GM18502 (cell line): ENCODE measurements around the gene STRN3.
A peak's percentile ranks its signal among the peaks of the same experiment; 100 is the strongest.
"Not testable (repeated sequence)": the region's sequence is repeated elsewhere in the genome, so short reads cannot be mapped to it uniquely, and the experiment has no call there.

ENCODE experiments used
- ATAC-seq: cut with Tn5 transposase; IDR thresholded peaks from one replicate; pipeline ENCODE4 v1.9.1; 2021; ENCODE audit warnings: mild to moderate bottlenecking; ENCODE audit not compliant: unreplicated experiment, poor library complexity

STRN3 gene

DNA sequence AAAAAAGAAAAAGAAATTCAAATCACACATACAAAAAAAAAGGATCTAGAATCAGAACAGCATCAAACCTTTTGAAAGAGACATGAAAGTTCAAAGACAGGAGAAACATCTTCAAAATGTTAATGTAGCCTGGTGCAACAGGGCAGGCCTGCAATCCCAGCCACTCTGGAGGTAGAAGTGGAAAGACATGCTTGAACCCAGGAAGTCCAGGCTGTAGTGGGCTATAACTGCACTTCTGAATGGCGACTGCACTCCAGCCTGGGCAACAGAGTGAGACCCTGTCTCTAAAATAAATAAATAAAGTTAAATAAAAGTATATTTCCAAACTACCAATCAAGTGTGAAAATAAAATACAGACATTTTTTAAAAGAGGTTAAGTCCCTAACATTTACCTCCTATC, 19.5 kb downstream of the STRN3 start:
- no peak for ATAC-seq

DNA sequence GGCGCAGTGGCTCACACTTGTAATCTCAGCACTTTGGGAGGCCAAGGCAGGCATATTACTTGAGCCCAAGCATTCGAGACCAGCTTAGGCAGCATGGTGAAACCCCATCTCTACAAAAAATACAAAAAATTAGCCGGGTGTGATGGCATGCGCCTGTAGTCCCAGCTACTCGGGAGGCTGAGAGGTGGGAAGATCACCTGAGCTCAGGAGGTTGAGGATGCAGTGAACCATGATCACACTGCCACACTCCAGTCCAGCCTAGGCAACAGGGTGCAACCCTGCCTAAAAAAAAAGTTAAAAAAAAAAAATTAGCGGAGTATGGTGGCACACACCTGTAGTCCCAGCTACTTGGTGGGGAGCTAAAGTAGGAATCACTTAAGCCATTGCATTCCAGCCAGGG, 22.2 kb downstream of the STRN3 start:
- ATAC-seq = not testable (repeated sequence)

DNA sequence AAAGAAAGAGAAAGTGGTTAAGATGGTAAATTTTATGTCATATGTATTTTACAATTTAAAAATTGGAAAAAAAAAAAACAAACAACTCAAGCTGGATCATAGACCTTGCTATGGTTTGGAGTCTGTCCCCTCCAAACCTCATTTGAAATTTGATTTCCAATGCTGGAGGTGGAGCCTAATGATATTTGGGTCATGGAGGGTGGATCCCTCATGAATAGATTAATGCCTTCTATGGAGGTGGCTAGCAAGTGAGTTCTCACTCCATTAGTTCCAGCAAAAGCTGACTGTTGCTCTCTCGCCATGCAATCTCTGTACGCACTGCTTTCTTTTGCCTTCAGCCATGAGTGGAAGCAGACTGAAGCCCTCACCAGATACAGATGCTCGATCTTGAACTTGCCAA, 22.9 kb downstream of the STRN3 start:
- no peak for ATAC-seq

DNA sequence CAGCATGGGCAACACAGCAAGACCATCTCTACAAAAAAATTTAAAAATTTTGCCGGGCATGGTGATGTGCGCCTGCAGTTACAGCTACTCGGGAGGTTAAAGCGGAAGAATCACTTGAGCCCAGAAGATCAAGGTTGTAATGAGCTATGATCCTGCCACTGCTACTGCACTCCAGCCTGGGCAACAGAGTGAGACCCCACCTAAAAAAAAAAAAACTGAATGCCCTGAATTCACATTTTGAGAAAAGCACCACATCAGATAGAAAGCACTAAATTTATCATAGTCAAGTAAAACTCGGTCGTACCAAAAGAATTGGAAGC, 24.9 kb downstream of the STRN3 start:
- no peak for ATAC-seq

DNA sequence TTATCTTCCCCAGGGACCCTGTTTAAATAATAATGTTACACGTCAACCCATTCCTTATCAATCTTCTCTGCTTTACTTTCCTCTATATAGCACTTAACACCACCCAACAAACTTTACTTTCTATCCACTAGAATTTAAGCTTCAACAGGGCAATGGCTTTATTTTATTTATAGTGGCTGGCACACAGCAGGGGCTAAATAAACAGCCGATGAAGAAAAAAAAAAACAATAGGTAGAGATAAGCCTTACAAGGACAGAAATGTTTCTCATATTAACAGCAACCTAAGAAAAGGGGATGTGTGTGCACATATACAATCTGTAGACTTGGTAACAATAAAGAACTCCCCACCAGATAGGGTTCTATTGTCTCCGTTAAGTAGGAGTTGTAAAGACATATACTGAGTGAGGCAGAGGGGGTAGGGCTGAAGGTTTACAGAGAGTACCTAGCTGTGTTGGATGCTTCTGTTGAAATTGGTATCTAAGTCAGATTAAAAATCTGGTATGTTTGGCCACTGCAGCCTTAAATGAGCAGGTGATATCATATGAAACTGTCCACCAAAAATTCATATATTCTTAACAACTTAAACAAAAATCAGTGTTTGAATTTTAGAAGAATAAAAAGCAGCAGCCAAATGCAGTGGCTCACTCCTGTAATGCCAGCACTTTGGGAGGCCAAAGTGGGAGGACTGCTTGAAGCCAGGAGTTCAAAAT, 25.4 kb downstream of the STRN3 start:
- ATAC-seq = no peak

DNA sequence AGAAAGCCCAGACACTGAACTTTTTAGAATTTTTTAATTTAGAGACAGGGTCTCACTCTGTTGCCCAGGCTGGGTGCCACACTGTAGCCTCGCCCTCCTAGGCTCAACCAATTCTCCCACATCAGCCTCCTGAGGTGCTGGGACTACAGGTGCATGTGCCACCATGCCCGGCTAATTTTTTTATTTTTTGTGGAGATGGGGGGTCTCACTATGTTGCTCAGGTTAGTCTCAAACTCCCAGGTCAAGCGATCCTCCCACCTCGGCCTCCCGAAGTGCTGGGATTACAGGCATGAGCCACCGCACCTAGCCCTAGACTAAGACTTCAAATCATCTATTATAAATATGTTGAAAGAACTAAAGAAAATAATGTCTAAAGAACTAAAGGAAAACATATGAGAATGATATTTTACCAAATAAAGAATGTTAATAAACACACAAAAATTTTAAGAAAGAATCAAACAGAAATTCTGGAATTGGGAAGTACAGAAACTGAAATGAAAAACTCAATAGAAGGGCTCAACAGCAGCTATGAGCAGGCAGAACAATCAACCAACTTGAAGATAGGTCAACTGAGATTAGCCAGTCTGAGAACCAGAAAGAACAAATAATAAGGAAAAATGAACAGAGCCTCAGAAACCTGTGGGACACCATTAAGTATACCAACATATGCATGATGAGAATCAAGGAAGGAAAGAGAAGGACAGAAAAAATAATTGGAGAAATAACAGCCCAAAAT, 27.0 kb downstream of the STRN3 start:
- no peak for ATAC-seq

DNA sequence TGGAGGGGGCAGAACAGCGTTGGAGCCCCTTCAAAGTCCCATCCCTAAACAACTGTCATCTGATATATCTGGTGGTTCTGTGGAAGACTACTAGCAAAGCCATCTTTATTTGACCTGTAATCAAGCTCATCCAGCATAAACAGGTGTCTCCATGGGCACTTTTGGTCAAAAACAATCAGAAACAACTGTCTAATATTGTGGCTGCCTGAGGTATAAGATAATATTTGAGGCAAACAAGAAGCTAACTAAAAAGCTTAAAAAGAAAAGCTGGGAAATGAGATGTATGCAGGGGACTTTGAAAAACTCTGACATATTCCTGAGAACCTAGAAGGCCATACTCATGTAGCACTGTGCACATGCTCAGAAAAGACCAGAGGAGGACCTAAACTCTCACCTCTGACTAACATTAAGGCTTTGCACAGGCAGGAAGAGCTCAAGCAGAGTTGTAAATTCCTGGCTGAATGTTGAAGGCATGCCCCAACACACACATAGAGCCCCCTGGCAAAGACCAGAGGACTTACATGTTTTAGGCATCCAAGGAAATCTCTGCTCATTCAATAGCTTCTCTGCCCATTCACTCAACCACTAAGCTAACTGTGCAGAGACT, 28.0 kb downstream of the STRN3 start:
- no peak for ATAC-seq

DNA sequence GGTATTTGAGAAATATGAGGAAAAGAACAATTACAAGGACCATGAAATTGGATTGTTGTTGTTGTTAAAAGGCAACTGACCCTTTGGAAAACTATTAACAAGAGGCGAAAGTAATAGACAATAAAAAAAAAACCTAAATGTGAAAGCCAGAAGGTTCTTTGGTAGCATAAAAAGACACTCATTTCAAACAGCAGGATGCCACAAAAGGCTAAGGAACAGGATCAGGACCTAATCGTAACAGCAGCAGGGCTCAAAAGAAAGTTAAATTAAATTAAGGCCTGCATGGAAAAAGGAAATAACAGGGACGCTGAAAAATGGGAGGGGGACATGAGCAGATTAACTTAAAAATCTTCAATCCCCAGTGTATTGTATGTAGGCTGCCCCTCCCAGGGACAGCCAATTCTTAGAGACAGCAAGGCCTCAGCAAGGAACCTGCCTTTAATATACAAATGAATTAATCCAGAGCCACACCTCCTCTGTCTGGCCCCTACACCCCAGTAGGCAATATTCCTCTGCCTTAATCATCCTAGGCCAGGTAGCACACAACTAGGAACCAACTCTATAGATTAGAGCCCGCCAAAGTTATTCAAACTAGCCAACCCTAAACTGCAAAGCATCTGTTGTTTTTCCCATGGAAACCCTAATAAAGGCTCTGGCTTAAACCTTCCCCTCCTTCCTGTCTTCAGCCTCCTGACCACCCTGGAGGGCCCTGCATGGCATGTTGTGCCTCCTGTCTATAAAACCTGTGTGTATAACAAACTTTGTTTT, 29.1 kb downstream of the STRN3 start:
- no peak for ATAC-seq

DNA sequence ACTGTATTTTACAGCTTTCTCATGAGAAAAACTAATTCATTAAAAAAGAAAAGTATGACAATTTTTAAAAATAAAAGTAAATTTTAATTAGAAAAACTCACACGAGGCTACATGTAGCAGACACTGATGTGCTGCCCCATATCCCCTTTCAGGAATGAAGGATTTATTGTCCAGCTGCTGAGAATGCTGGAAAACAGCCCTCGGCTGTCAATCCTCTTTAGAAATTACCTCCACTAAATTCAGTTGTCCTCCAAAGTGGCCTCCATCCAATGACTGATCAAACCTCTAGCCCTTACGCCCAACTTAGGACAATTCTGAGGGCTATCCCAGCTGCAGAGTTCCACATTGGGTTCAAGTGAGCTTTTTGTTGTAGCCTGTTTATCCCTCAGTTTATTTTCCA, 30.5 kb downstream of the STRN3 start:
- no peak for ATAC-seq

DNA sequence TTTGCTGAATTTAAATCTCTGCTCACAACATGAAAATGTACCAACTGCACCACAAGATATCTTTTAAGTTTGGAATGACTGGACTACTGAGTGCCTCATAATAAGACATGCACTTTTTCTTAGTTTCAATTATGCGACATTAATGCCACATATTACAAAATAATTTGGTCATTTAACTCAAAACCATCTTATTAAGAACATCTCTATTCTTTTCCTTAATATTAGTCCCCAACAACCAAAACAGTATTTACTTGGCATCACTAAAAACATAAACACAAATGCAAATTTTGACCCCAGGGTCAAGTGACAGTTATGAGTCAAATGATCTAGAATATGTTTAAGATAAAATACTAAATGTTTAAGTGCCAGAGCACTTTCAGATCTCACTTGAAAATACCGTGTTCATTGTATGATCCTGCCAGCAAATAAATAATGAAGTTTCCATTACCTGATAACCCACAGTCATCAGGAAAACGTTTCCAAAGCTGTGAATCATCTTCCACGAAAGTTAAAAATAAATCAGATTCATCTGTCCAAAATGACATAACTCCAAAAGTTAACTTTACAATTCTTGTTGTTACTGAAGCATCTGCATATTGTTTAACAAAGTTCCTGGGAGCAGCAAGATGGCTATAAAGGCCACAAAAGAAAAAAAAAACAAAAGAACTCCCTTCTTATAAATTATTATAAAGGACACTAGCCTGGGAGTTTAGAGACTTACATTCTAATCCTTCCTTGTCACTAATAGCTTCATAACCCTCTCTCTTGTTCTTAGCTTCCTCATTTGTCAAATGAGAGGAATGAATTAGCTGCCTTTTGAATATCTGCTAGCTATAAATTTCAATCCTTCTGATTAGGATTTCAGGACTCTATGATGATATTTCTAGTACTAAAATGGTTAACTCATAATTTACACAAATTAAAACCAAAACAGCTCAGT, 31.2 kb downstream of the STRN3 start:
- ATAC-seq = peak; percentile 84

DNA sequence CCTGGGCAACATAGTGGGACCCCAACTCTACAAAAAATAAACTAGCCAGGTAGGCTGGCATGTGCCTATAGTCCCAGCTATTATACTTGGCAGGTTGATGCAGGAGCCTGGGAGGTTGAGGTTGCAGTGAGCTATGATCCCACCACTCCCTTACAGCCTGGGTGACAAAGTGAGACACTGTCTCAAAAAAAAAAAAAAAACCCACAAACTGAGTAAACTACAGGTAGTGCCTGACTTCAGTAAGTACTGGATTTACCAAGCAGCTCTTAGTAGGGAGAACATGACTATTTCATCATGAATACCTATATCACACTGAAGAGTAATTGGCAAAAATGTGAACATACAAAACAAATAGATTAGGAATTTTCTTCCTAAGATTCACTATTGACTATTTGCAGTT, 33.1 kb downstream of the STRN3 start:
- no peak for ATAC-seq

DNA sequence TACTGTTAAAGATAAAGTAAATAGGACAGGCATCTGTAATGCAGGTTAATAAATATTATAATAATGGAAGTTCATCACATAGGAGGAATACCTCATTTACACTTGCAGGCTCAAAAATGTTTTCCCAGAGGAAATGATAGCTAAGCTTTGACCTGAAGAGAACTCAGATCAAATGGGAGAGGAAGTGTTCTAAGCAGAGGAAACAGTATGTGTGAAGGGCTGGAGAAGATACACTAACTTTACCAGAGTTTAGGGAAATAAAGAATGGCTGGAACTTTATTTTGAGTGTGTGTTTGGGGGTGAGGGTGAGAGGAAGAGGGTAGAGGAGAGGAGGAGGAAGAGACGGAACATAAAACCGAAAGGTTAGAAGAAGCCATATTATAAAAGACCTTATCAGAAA, 34.8 kb downstream of the STRN3 start:
- no peak for ATAC-seq

DNA sequence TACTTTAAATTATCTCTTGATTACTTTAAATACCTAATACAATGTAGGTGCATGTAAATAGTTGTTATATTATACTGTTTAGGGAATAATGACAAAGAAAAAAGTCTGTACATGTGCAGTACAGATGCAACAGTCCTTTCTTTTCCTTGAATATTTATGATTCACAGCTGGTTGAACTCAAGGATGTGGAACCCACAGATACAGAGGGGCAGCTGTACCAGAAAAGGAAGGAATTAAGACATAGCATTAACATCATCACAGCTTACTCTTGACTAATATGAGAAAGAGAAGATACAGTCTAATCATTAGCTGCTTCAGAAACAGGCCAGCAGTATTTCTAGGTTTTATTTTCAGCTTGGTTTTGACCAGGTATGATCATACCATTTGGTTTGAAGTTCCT, 35.4 kb downstream of the STRN3 start:
- no peak for ATAC-seq

DNA sequence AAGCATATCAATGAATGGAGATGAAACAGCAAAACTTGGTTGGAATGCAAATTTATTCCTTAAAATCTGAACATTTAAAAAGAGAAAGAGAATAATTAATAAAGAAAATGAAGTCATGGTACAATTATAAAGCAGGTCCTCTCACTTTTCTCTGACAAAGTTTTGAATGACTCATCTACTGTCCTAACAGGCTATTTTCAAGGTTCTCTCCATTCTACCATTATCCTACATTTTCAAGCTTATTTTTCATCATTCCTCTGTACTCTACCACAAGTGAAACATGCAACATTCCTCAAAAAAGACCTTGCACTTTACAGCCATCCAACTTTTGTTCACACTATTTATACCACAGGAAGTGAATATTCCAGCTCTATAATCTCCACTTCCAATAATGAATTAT, 37.7 kb downstream of the STRN3 start:
- ATAC-seq = no peak

DNA sequence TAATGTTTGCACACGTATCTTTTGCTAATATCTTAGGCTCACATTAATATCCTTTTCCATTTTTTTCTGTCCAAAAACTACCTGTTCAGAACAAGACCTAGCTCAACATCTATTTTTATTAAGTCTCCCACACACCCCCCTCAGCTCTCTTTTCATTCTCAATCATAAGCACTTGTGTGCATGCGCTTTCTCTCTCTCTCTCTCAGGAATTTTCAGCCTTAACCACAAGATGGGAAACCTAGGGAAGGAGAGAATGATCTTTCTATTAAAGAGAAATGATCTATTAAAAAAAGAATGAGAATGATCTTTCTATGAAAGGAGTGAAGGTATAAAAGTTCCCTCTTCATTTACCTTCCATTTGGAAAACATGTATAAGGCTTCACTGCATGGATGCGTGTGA, 40.4 kb downstream of the STRN3 start:
- ATAC-seq = no peak

DNA sequence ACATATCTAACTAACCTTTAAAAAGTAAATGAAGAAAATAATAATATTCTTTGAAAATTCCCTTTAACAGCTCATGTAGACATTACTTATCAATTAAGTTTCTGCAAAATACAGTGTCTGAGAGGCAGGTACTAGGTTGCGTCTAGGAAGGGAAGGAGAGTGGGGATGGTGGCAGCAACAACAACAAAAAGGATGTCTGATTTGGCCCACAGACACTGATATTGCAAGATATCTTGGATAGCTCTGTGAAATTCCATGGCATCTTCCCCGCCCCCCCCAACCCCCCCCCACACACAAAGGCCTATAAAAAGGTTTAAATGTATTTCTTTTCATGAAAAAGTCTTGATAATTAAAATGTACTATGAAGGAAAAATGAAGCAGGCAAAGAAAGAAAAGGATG, 42.3 kb downstream of the STRN3 start:
- no peak for ATAC-seq

DNA sequence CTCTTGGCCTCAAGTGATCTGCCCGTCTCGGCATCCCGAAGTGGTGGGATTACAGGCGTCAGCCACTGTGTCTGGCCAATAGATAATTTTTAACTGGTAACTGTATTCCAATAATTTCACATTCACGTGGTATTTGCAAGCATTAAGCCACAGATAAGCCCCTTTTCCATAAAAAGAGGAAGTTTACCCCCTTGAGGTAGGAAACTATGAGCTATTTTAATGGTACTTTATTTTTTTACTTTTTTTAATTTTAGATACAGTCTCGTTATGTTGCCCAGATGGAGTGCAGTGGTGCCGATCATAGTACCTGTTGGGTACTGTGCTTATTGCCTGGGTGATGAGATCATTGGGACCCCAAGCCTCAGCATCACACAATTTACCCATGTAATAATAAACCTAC, 43.6 kb downstream of the STRN3 start:
- no peak for ATAC-seq

DNA sequence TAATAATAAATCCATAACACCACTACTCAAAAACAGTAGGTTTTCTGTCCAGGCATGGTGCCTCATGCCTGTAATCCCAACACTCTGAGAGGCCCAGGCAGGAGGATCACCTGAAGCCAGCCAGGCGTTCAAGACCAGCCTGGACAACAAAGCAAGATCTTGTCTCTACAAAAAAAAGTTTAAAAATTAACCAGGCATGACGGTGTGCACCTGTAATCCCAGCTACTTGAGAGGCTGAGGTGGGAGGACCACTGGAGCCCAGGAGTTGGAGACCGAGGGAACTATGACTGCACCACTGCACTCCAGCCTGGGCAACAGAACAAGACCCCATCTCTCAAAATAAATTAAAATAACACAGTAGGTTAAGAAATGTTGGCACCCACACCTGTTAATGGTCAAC, 45.2 kb downstream of the STRN3 start:
- no peak for ATAC-seq

DNA sequence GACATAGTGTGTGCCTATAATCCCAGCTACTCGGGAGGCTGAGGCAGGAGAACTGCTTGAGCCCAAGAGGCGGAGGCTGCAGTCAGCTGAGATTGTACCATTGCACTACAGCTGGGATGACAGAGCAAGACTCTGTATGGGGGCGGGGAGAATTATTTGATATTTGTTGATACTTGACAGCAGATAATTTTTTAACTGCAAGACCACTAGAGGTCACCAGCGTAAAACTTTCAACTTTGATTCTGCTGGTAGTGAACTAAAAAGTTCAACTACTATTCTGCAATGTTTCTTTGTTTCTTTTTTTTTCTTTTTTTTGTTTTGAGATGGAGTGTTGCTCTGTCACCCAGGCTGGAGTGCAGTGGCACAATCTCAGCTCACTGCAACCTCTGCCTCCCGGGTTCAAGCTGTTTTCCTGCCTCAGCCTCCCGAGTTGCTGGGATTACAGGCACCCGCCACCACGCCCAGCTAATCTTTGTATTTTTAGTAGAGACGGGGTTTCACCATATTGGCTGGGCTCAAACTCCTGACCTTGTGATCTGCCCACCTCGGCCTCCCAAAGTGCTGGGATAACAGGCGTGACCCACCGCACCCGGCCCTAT, 46.0 kb downstream of the STRN3 start:
- peak; percentile 70 for ATAC-seq

DNA sequence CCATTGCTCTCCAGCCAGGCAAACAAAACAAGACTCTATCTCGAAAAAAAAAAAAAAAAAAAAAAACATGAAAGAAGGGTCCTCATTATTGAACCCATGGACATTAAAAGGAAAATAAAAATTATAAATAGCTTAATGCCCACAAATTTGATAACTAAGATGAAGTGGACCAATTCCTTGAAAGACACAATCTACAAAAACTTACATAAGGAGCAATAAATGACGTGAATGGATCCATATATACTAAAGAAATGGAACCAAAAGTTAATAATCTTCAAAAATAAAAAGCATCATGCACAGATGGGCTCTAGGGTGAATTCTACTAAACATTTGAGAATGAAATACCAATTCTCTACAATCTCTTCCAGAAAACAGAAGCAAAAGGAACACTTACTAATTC, 48.4 kb downstream of the STRN3 start:
- ATAC-seq = no peak
